ENCODE measurements around the gene WSB1. TPM values are rescaled to one million over a fixed set of nuclear protein-coding genes. Genes with fewer than 3 reads are reported as not detected.
"Not testable (repeated sequence)": the region's sequence is repeated elsewhere in the genome, so short reads cannot be mapped to it uniquely, and the experiment has no call there.

Gene WSB1
- total RNA-seq, 4 donors from 2014 or later: 89.2 to 218 (median 168) TPM

- intact Hi-C loops (cut with DNase I): no loop called here
- WGBS, 2 donors: 89 to 96% methylated on average over 5 of the region's 5 CpGs
Observed at GRCh38 chr17:27324771-27325339, 30.9 kb downstream of the WSB1 start.

DNA sequence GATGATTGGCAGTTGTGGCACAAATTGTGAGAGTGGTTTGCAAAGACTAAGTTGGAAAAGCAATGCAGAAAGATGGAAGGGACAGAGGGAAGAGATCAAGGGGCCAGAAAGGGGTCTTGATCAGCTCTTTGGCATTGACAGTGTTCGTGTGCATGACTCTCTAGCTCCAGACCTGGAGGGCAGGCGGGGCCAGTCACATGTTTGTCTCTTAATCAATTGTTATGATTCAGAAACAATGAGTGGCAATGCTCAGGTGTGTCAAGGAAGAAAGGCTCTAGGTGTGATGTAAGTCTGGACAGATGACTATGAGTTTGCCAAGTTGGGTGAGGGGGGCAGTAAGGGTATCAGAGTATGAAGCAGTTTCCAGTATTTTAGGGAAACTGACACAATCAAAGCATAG lies 32.1 kb downstream of the WSB1 start:
- Histone ChIP-seq H3K9me3 (no peaks in the 10 kb centered on the region), H3K27ac (no peak overlapping the region), H3K4me1 (peaks cover 9 to 19% of the 10 kb centered on the region in 2 donors), H3K27me3 (no peaks in the 10 kb centered on the region), H3K4me3 (replicated peaks in 1 of 3) (no peak overlapping the region), H3K36me3 (no peaks in the 10 kb centered on the region)
- intact Hi-C loops (cut with DNase I): no loop called here
- DNase-seq: no peak
- TF ChIP-seq CTCF (IDR thresholded peaks at IDR 0.05) (no peak), POLR2A (IDR thresholded peaks at IDR 0.05) (no peak)
- 78% methylated on average over 2 of the region's 2 CpGs for WGBS, 2 donors

More at GRCh38 chr17:27324771-27325339, 30.9 kb downstream of the WSB1 start:
- no peak overlapping the region for H3K27ac ChIP-seq
- no peaks in the 10 kb centered on the region for H3K9me3 ChIP-seq
- H3K27me3 ChIP-seq: no peaks in the 10 kb centered on the region
- no peak for TF ChIP-seq POLR2A (IDR thresholded peaks at IDR 0.05)
- no peak for TF ChIP-seq CTCF (IDR thresholded peaks at IDR 0.05)
- no peaks in the 10 kb centered on the region for H3K36me3 ChIP-seq
- peaks cover 16 to 29% of the 10 kb centered on the region in 2 donors for H3K4me1 ChIP-seq
- no peak overlapping the region for H3K4me3 ChIP-seq (replicated peaks in 1 of 3)
- DNase-seq: no peak

- H3K4me3 ChIP-seq (replicated peaks in 1 of 3): no peak overlapping the region
- H3K9me3 ChIP-seq: no peaks in the 10 kb centered on the region
- no peak for TF ChIP-seq POLR2A (IDR thresholded peaks at IDR 0.05)
- TF ChIP-seq CTCF (IDR thresholded peaks at IDR 0.05): no peak
- intact Hi-C loops (cut with DNase I): no loop called here
- no peaks in the 10 kb centered on the region for H3K27me3 ChIP-seq
- WGBS, 2 donors: 93 to 95% methylated on average over 1 of the region's 1 CpG
- H3K27ac ChIP-seq: no peak overlapping the region
- DNase-seq: no peak
- H3K4me1 ChIP-seq: peaks cover 9 to 19% of the 10 kb centered on the region in 2 donors
- H3K36me3 ChIP-seq: no peaks in the 10 kb centered on the region
Observed at GRCh38 chr17:27326585-27326984, 32.7 kb downstream of the WSB1 start.

DNA sequence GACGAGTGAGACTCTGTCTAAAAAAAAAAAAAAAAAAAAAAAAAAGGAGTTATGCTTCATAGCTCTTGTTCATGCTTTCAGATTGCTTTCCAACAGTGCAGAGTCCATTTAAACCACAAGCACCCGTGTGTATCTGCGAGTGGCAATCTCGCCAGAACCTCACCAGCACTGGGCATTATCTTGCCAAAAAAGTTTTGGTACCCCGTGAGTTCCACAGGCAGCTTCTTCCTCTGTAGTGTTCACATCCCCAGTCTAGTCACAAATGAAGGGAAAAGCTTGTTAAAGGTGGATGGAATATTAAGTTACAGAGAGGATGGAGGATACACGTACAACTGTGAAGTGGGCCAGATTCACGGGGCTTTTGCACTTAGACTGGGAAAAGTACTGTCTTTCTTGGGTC lies 33.5 kb downstream of the WSB1 start:
- WGBS, 2 donors: 87 to 90% methylated on average over 7 of the region's 7 CpGs
- TF ChIP-seq POLR2A (IDR thresholded peaks at IDR 0.05): no peak
- no peak for TF ChIP-seq CTCF (IDR thresholded peaks at IDR 0.05)
- no peaks in the 10 kb centered on the region for H3K9me3 ChIP-seq
- intact Hi-C loops (cut with DNase I): no loop called here
- no peak overlapping the region for H3K4me3 ChIP-seq (replicated peaks in 1 of 3)
- no peaks in the 10 kb centered on the region for H3K27me3 ChIP-seq
- no peaks in the 10 kb centered on the region for H3K36me3 ChIP-seq
- no peak overlapping the region for H3K27ac ChIP-seq
- H3K4me1 ChIP-seq: peaks cover 14 to 24% of the 10 kb centered on the region in 2 donors
- DNase-seq: no peak

GRCh38 chr17:27327871-27328270 lies 34.0 kb downstream of the WSB1 start:
- Histone ChIP-seq H3K27me3 (no peaks in the 10 kb centered on the region), H3K4me1 (peaks cover 15 to 24% of the 10 kb centered on the region in 2 donors), H3K36me3 (no peaks in the 10 kb centered on the region), H3K9me3 (no peaks in the 10 kb centered on the region), H3K27ac (no peak overlapping the region), H3K4me3 (replicated peaks in 1 of 3) (no peak overlapping the region)
- intact Hi-C loops (cut with DNase I): no loop called here
- DNase-seq: no peak
- no peak for TF ChIP-seq CTCF (IDR thresholded peaks at IDR 0.05)
- no peak for TF ChIP-seq POLR2A (IDR thresholded peaks at IDR 0.05)
- WGBS, 2 donors: 89 to 92% methylated on average over 4 of the region's 4 CpGs

DNA sequence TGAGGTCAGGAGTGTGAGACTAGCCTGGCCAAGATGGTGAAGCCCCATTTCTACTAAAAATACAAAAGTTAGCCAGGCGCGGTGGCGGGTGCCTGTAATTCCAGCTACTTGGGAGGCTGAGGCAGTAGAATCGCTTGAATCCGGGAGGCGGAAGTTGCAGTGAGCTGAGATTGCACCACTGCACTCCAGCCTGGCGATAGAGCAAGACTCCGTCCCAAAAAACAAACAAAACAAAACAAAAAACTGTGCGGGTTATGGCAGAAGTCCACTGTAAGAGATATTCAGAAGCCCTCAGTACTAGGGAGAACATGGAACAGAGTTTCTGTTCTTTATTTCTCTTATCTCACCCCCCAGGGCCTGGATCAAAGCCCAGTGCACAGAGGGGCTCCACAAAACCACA lies 34.8 kb downstream of the WSB1 start:
- DNase-seq; H3K27ac ChIP-seq; intact Hi-C loops (cut with DNase I); H3K4me3 ChIP-seq (replicated peaks in 1 of 3); H3K27me3 ChIP-seq; H3K9me3 ChIP-seq; H3K36me3 ChIP-seq: not testable (repeated sequence)
- WGBS, 2 donors: 76 to 87% methylated on average over 9 of the region's 9 CpGs
- peaks cover 16 to 21% of the 10 kb centered on the region in 2 donors for H3K4me1 ChIP-seq
